Measurements from ENCODE around the gene SDCCAG8. TPM values are rescaled to one million over a fixed set of nuclear protein-coding genes. Genes with fewer than 3 reads are reported as not detected.

SDCCAG8 gene
- total RNA-seq, 2 experiments from 2014 or later, result 18.3 to 21.2 TPM

DNA sequence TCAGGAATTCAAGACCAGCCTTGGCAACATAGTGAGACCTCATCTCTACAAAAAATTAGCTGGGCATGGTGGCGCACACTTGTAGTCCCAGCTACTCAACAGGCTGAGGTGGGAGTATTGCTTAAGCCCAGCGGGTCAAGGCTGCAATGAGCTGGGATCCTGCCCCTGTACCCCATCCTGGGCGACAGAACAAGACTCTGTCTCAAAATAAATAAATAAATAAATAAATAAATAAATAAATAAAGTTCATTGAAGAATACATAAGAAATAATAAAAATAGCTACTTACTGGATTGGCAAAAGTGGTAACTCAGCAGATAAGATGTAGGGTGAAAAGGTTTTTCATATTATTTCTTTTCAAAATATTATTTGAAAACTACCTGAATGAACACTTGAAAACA lies 6.6 kb upstream of the SDCCAG8 start:
- no peak overlapping the region for H3K27ac ChIP-seq (ENCODE audit: low read depth in 1 of 2, low read length in 2 of 2)
- H3K4me3 ChIP-seq (ENCODE audit: low read length), result no peak overlapping the region
- CTCF ChIA-PET, result no interaction called here
- intact Hi-C loops (cut with DNase I, micrococcal nuclease), result no loop called here
- no peaks in the 10 kb centered on the region for H3K36me3 ChIP-seq (ENCODE audit: insufficient read depth, low read length)
- Mint-ChIP-seq H3K36me3 (ENCODE audit: low read depth) (peaks cover 12% of the 10 kb centered on the region), H3K4me3 (no peak overlapping the region), H3K9me3 (no peaks in the 10 kb centered on the region), H3K4me1 (ENCODE audit: low read depth) (peaks cover 57% of the 10 kb centered on the region), H3K27me3 (no peaks in the 10 kb centered on the region), H3K27ac (no peak overlapping the region)
- peaks cover 9% of the 10 kb centered on the region for H3K4me1 ChIP-seq (ENCODE audit: insufficient read depth, low read length)
- H3K27me3 ChIP-seq (ENCODE audit: control insufficient read depth in 1 of 2, insufficient read depth in 2 of 2, low read length in 2 of 2), result no peaks in the 10 kb centered on the region
- no peak for DNase-seq
- no peaks in the 10 kb centered on the region for H3K9me3 ChIP-seq (ENCODE audit: control insufficient read depth in 1 of 2, insufficient read depth in 1 of 2, low read length in 2 of 2)
- TF ChIP-seq, protein P1, sequence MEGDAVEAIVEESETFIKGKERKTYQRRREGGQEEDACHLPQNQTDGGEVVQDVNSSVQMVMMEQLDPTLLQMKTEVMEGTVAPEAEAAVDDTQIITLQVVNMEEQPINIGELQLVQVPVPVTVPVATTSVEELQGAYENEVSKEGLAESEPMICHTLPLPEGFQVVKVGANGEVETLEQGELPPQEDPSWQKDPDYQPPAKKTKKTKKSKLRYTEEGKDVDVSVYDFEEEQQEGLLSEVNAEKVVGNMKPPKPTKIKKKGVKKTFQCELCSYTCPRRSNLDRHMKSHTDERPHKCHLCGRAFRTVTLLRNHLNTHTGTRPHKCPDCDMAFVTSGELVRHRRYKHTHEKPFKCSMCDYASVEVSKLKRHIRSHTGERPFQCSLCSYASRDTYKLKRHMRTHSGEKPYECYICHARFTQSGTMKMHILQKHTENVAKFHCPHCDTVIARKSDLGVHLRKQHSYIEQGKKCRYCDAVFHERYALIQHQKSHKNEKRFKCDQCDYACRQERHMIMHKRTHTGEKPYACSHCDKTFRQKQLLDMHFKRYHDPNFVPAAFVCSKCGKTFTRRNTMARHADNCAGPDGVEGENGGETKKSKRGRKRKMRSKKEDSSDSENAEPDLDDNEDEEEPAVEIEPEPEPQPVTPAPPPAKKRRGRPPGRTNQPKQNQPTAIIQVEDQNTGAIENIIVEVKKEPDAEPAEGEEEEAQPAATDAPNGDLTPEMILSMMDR (IDR thresholded peaks at IDR 0.05), result no peak
- ATAC-seq (ENCODE audit: poor library complexity), result no peak
- POLR2A ChIA-PET, result interaction anchor here (1.5 kb wide), 1 partner anchor 13 kb away, joined by 3 read pairs; no protein-coding TSS in a partner anchor

DNA sequence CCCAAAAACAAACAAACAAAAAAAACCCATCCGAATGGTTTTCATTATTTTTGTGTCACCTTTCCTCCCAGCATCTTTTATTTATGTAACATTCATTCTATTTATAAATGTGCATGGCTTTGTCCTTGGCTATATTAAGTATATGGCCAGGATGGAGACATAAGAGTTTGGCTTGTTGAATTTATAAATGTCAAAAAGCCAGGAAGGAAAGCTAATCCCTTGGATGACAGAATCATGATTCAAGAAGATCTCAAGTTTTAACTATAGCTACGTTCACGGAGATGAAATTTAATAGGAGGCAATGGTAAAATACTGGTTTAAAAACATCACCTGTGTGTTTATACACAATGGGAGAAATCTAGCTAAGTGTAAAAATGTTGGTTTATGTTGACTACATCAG lies 5.7 kb upstream of the SDCCAG8 start:
- TF ChIP-seq, protein P1 (IDR thresholded peaks at IDR 0.05), result no peak

DNA sequence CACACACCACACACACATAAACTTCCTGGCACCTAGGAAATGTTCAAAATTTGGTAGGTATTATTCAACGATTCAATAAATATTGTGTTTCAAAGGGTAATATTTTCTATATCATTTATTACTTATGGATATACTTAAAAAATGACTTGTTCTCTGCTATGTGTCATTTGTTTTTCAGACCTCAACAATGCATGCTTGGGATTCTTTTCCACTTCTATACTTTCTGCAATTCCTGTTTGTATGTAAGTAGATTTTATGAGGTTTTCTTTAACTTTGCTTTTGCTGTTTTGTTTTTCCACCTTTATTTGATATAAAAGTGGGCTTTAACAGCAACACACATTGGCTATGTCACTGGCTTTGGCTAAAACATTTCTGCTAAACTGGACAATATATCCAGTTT lies 4.3 kb upstream of the SDCCAG8 start:
- no peaks in the 10 kb centered on the region for H3K27me3 ChIP-seq (ENCODE audit: control insufficient read depth in 1 of 2, insufficient read depth in 2 of 2, low read length in 2 of 2)
- CTCF ChIA-PET, result no interaction called here
- H3K36me3 Mint-ChIP-seq (ENCODE audit: low read depth), result peaks cover 25% of the 10 kb centered on the region
- no peak overlapping the region for H3K4me3 Mint-ChIP-seq
- H3K4me1 Mint-ChIP-seq (ENCODE audit: low read depth), result peaks cover 71% of the 10 kb centered on the region
- POLR2A ChIA-PET, result no interaction called here
- no peaks in the 10 kb centered on the region for H3K36me3 ChIP-seq (ENCODE audit: insufficient read depth, low read length)
- peaks cover 18% of the 10 kb centered on the region for H3K4me1 ChIP-seq (ENCODE audit: insufficient read depth, low read length)
- intact Hi-C loops (cut with DNase I, micrococcal nuclease), result loop anchor here (5.0 to 10.0 kb wide), 8 partner anchors 34 to 1614 kb away; partner anchors contain the start of genes ADSS2 (in 2 of the 2), COX20 (in 1 of the 2) and ZBTB18 (in 1 of the 2)
- H3K27me3 Mint-ChIP-seq, result no peaks in the 10 kb centered on the region
- peak overlapping the region; percentile 38 for H3K27ac Mint-ChIP-seq
- TF ChIP-seq, protein P1 (IDR thresholded peaks at IDR 0.05), result no peak
- H3K9me3 Mint-ChIP-seq, result no peaks in the 10 kb centered on the region
- ATAC-seq (ENCODE audit: poor library complexity) (no peak), DNase-seq (no peak)
- no peaks in the 10 kb centered on the region for H3K9me3 ChIP-seq (ENCODE audit: control insufficient read depth in 1 of 2, insufficient read depth in 1 of 2, low read length in 2 of 2)
- H3K27ac ChIP-seq (ENCODE audit: low read depth in 1 of 2, low read length in 2 of 2), result no peak overlapping the region
- H3K4me3 ChIP-seq (ENCODE audit: low read length), result no peak overlapping the region

More for the DNA sequence above, 5.7 kb upstream of the SDCCAG8 start:
- POLR2A ChIA-PET, result interaction anchor here (1.1 kb wide), 1 partner anchor 1050 kb away, joined by 3 read pairs; no protein-coding TSS in a partner anchor
- Mint-ChIP-seq H3K4me1 (ENCODE audit: low read depth) (peaks cover 58% of the 10 kb centered on the region), H3K27me3 (no peaks in the 10 kb centered on the region), H3K27ac (peak overlapping the region; percentile 25), H3K4me3 (no peak overlapping the region), H3K9me3 (no peaks in the 10 kb centered on the region), H3K36me3 (ENCODE audit: low read depth) (peaks cover 14% of the 10 kb centered on the region)
- ATAC-seq (ENCODE audit: poor library complexity) (no peak), DNase-seq (no peak)
- H3K27ac ChIP-seq (ENCODE audit: low read depth in 1 of 2, low read length in 2 of 2), result no peak overlapping the region
- peaks cover 12% of the 10 kb centered on the region for H3K4me1 ChIP-seq (ENCODE audit: insufficient read depth, low read length)
- no peak overlapping the region for H3K4me3 ChIP-seq (ENCODE audit: low read length)
- intact Hi-C loops (cut with DNase I, micrococcal nuclease), result loop anchor here (5.0 to 10.0 kb wide), 8 partner anchors 33 to 1613 kb away; partner anchors contain the start of genes ADSS2 (in 2 of the 2), COX20 (in 1 of the 2) and ZBTB18 (in 1 of the 2)
- H3K9me3 ChIP-seq (ENCODE audit: control insufficient read depth in 1 of 2, insufficient read depth in 1 of 2, low read length in 2 of 2), result no peaks in the 10 kb centered on the region
- no peaks in the 10 kb centered on the region for H3K36me3 ChIP-seq (ENCODE audit: insufficient read depth, low read length)
- H3K27me3 ChIP-seq (ENCODE audit: control insufficient read depth in 1 of 2, insufficient read depth in 2 of 2, low read length in 2 of 2), result no peaks in the 10 kb centered on the region
- CTCF ChIA-PET, result no interaction called here

Measured in CD4-positive, alpha-beta T cell (primary cell).